ENCODE results near the gene B9D2. TPM values are rescaled to one million over a fixed set of nuclear protein-coding genes. Genes with fewer than 3 reads are reported as not detected.

Gene B9D2
- total RNA-seq, 1 experiment from 2014 or later: 7.3 TPM

DNA sequence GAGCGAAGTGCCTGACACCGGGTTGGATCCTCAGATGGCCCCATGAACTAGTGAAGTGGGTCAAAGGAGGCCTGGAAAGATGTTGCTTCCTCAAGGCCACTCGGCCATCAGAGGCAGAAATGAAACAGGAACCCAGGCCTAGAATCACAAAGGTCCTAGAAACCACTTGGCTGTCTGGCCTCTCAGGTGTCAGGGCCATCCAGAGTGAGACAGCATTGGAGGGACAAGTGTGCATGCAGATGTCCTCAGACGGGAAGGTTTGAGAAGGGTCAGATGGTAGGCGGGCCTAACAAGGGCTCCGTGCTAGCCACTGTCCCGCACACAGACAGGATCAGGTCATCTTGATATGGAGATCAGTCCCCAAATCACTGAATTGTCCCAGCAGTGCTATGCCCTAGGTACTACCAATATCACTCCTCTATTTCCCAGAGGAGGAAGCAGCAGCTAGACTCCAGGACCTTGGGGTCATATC is 39.7 kb downstream of the B9D2 start (continued):
- TF ChIP-seq EGR1 (IDR thresholded peaks at IDR 0.05; ENCODE audit: low read depth) (no peak), RAD21 (IDR thresholded peaks at IDR 0.05; ENCODE audit: low read depth) (no peak), ZFX (IDR thresholded peaks at IDR 0.05) (no peak)

DNA sequence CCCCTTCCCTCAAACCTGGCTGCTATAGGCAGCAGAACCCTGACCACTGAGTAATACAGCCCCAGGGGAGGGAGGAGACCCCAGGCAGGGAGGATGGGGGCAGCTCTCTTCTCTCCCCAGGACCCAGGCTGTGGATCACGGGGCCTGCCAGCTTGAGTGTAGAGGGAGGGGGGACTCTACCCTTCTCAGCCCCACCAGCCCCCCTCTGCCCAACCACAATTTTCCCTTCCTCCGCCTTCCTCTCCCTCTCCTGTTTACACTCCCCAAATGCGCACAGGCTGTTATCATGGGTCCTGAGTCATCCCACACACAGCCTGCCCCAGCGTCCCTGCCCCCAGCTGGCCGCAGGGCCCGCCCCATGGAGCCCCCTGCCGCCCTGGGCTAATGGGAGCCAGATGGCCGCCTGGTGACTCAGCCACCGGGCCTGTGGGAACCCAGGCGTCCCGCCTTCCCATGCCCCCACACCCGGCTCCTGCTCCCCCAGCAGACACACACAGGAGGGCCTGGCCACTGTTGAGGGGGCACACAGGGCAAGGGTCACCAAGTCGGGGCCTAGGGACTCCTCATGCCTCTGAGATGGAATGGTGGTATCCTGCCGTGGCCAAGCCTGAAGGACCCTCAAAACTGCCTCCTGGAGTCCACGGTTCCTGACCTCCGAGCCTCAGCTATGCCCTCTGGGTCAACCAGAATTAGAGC is 40.4 kb downstream of the B9D2 start:
- intact Hi-C loops (cut with micrococcal nuclease): loop anchor here (5.0 kb wide), 1 partner anchor 249 kb away; no protein-coding TSS in a partner anchor
- peak overlapping the region; percentile 32; the same call in 1 of the 2 replicates for H3K27ac ChIP-seq (ENCODE audit: low read depth, low read length)
- no peaks in the 10 kb centered on the region for H3K9me2 ChIP-seq (ENCODE audit: insufficient read depth)
- H3K9ac ChIP-seq (ENCODE audit: low read length): no peak overlapping the region
- DNase-seq (ENCODE audit: low read depth, low spot score): no peak
- ATAC-seq: no peak
- BruUV-seq (replicated peaks): no TSS peak
- RAD21 ChIA-PET (ENCODE audit: low non-redundant PET in 1 of 2, low total read pairs in 2 of 2, uncharacterized antibody in 2 of 2, unreplicated experiment in 2 of 2): no interaction called here
- H4K20me1 ChIP-seq (ENCODE audit: insufficient read depth): no peaks in the 10 kb centered on the region
- H2AFZ ChIP-seq (ENCODE audit: low read depth, low read length, poor library complexity, severe bottlenecking): no peak overlapping the region
- TF ChIP-seq, protein P1, sequence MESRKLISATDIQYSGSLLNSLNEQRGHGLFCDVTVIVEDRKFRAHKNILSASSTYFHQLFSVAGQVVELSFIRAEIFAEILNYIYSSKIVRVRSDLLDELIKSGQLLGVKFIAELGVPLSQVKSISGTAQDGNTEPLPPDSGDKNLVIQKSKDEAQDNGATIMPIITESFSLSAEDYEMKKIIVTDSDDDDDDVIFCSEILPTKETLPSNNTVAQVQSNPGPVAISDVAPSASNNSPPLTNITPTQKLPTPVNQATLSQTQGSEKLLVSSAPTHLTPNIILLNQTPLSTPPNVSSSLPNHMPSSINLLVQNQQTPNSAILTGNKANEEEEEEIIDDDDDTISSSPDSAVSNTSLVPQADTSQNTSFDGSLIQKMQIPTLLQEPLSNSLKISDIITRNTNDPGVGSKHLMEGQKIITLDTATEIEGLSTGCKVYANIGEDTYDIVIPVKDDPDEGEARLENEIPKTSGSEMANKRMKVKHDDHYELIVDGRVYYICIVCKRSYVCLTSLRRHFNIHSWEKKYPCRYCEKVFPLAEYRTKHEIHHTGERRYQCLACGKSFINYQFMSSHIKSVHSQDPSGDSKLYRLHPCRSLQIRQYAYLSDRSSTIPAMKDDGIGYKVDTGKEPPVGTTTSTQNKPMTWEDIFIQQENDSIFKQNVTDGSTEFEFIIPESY (IDR thresholded peaks at IDR 0.05; ENCODE audit: extremely low read depth, insufficient replicate concordance, low read length): no peak
- TF ChIP-seq RAD21 (IDR thresholded peaks at IDR 0.05; ENCODE audit: low read depth) (no peak), ZFX (IDR thresholded peaks at IDR 0.05) (no peak), POLR2AphosphoS5 (IDR thresholded peaks at IDR 0.05; ENCODE audit: low read depth, low read length) (no peak; the same call in 1 of the 2 replicates)
- peaks cover 8 to 39% of the 10 kb centered on the region in 2 experiments; a peak in 3 of 4 replicates for H3K4me1 ChIP-seq (ENCODE audit: control insufficient read depth in 1 of 2, insufficient read depth in 2 of 2, low read length in 2 of 2)
- H3K4me3 ChIP-seq (replicated peaks in 1 of 2; ENCODE audit: low read depth in 1 of 2, low read length in 2 of 2): no peak overlapping the region
- H3K36me3 ChIP-seq (ENCODE audit: control insufficient read depth in 1 of 2, insufficient read depth in 2 of 2, low read length in 2 of 2): peaks cover 9 to 15% of the 10 kb centered on the region in 2 experiments; a peak in 3 of 4 replicates
- H3K79me2 ChIP-seq (ENCODE audit: insufficient read depth, low read length): no peaks in the 10 kb centered on the region
- H3K27me3 ChIP-seq (ENCODE audit: insufficient read depth, low read length): no peaks in the 10 kb centered on the region
- CTCF ChIA-PET: interaction anchor here (2.2 kb wide), 1 partner anchor 240 kb away, joined by 9 read pairs; no protein-coding TSS in a partner anchor
- POLR2A ChIA-PET: no interaction called here
- H3K4me2 ChIP-seq (ENCODE audit: low read length): no peak overlapping the region
- H3K9me3 ChIP-seq (ENCODE audit: control insufficient read depth in 1 of 2, insufficient read depth in 1 of 2, low read depth in 1 of 2, low read length in 2 of 2): no peaks in the 10 kb centered on the region
